CD14-positive monocyte (primary cell): Measurements from ENCODE around the gene IGF2BP2. TPM values are rescaled to one million over a fixed set of nuclear protein-coding genes. Genes with fewer than 3 reads are reported as not detected.

Experiments used
- DNase-seq, 3 donors: peaks; one replicate each; pipeline ENCODE4 v3.0.0-alpha.2; 2011 to 2022
- H2AFZ ChIP-seq: 2 replicates; pipeline ENCODE4 v1.6.0; 2012; ENCODE audit warnings: mild to moderate bottlenecking, low read depth, low read length, inconsistent platforms; ENCODE audit not compliant: insufficient read depth, poor library complexity, severe bottlenecking
- H3K27ac ChIP-seq, 2 donors: 1 replicate in 1 of 2; 2 replicates in 1 of 2; pipeline ENCODE4 v1.5.1; 2012 to 2013; ENCODE audit warnings: low read length in 2 of 2, control low read depth in 1 of 2, inconsistent platforms in 1 of 2, low read depth in 1 of 2, mild to moderate bottlenecking in 1 of 2
- H3K27me3 ChIP-seq, 2 donors: one replicate each; pipeline versions ENCODE4 v1.6.0 to v1.6.1; 2011 to 2013; ENCODE audit warnings: low read length in 2 of 2; ENCODE audit not compliant: control insufficient read depth in 2 of 2, insufficient read depth in 2 of 2
- H3K36me3 ChIP-seq, 2 donors: replicated peaks in 1 of 2; 1 replicate in 1 of 2; 2 replicates in 1 of 2; pipeline versions ENCODE4 v1.5.1 to v1.6.1; 2012 to 2013; ENCODE audit warnings: low read length in 2 of 2, control low read depth in 1 of 2, inconsistent platforms in 1 of 2, mild to moderate bottlenecking in 1 of 2; ENCODE audit not compliant: insufficient read depth in 2 of 2, control insufficient read depth in 1 of 2
- H3K4me1 ChIP-seq, 2 donors: 1 replicate in 1 of 2; 2 replicates in 1 of 2; pipeline versions ENCODE4 v1.5.1 to v1.6.1; 2012 to 2013; ENCODE audit warnings: low read length in 2 of 2, control low read depth in 1 of 2, inconsistent platforms in 1 of 2, mild to moderate bottlenecking in 1 of 2, moderate library complexity in 1 of 2; ENCODE audit not compliant: insufficient read depth in 2 of 2, control insufficient read depth in 1 of 2
- H3K4me2 ChIP-seq: replicated peaks from 2 replicates; pipeline ENCODE3; 2012; ENCODE audit warnings: low read length, moderate library complexity, mild to moderate bottlenecking; ENCODE audit not compliant: poor library complexity, severe bottlenecking; ENCODE audit errors: extremely low read depth
- H3K4me3 ChIP-seq, 3 experiments: fragments of 200-600 bp in 1 of 3; sonication (generic) in 1 of 3; replicated peaks in 1 of 3; 1 replicate in 2 of 3; 2 replicates in 1 of 3; pipeline ENCODE4 v1.5.1; 2011 to 2013; ENCODE audit warnings: low read length in 3 of 3, mild to moderate bottlenecking in 3 of 3, control low read depth in 2 of 3, low read depth in 2 of 3, inconsistent platforms in 1 of 3, moderate library complexity in 1 of 3
- H3K79me2 ChIP-seq: 2 replicates; pipeline ENCODE4 v1.6.0; 2012; ENCODE audit warnings: mild to moderate bottlenecking, control low read depth, inconsistent platforms, low read length, moderate library complexity; ENCODE audit not compliant: insufficient read depth
- H3K9ac ChIP-seq: 2 replicates; pipeline ENCODE4 v1.6.0; 2017; ENCODE audit warnings: low read length, mild to moderate bottlenecking; ENCODE audit not compliant: insufficient read depth, poor library complexity, severe bottlenecking
- H3K9me3 ChIP-seq, 2 donors: replicated peaks in 1 of 2; 1 replicate in 1 of 2; 2 replicates in 1 of 2; pipeline versions ENCODE4 v1.5.1 to v1.6.1; 2012 to 2013; ENCODE audit warnings: low read length in 2 of 2, control low read depth in 1 of 2; ENCODE audit not compliant: control insufficient read depth in 1 of 2, insufficient read depth in 1 of 2
- H4K20me1 ChIP-seq: 2 replicates; pipeline ENCODE4 v1.6.0; 2012; ENCODE audit warnings: mild to moderate bottlenecking, low read length, control low read depth, moderate library complexity; ENCODE audit not compliant: insufficient read depth
- H3K27ac Mint-ChIP-seq, 7 donors: one replicate each; pipeline ENCODE4 v1.8.0; 2020; ENCODE audit warnings: mild to moderate bottlenecking in 7 of 7, mixed read lengths in 7 of 7, moderate library complexity in 6 of 7, inconsistent platforms in 2 of 7
- H3K27me3 Mint-ChIP-seq, 3 donors: one replicate each; pipeline ENCODE4 v1.8.0; 2021 to 2022; ENCODE audit warnings: low read depth in 3 of 3, mild to moderate bottlenecking in 3 of 3, mixed read lengths in 3 of 3, moderate library complexity in 3 of 3, inconsistent platforms in 1 of 3
- H3K36me3 Mint-ChIP-seq, 2 donors: one replicate each; pipeline ENCODE4 v1.8.0; 2020; ENCODE audit warnings: mixed read lengths in 2 of 2, inconsistent platforms in 1 of 2, mild to moderate bottlenecking in 1 of 2
- H3K4me1 Mint-ChIP-seq: one replicate; pipeline ENCODE4 v1.8.0; 2020; ENCODE audit warnings: mild to moderate bottlenecking, mixed read lengths
- H3K4me3 Mint-ChIP-seq, 2 donors: one replicate each; pipeline ENCODE4 v1.8.0; 2020; ENCODE audit warnings: mild to moderate bottlenecking in 2 of 2, mixed read lengths in 2 of 2, moderate library complexity in 1 of 2
- H3K9me3 Mint-ChIP-seq, 7 donors: one replicate each; pipeline ENCODE4 v1.8.0; 2020 to 2022; ENCODE audit warnings: mixed read lengths in 7 of 7, mild to moderate bottlenecking in 6 of 7, moderate library complexity in 6 of 7, inconsistent platforms in 2 of 7
- CTCF ChIP-seq: fragments of 200-600 bp; IDR thresholded peaks from one replicate; pipeline ENCODE4 v1.8.0; 2022; ENCODE audit warnings: antibody characterized with exemption, mild to moderate bottlenecking
- WGBS: methylation state at CpG from one replicate; pipeline ENCODE4 v1.1.5; 2013; ENCODE audit warnings: missing lambda C conversion rate; ENCODE audit not compliant: insufficient coverage; 5-methylcytosine and 5-hydroxymethylcytosine counted together
- intact Hi-C, 2 donors: fragments of 100-400 bp; cut with micrococcal nuclease; formaldehyde crosslinking; loops; one replicate each; pipeline versions ENCODE4 v1.15.0 to v1.15.1; 2023
- polyA plus RNA-seq, 3 donors: library from polyadenylated mRNA; depleted of rRNA in 1 of 3; unstranded in 2 of 3; stranded (reverse) in 1 of 3; fragments of 300-500 nt in 2 of 3; fragments of >200 nt in 1 of 3; fragmentation: Illumina TruSeq in 2 of 3; gene quantifications; 1 replicate in 2 of 3; 2 replicates in 1 of 3; pipeline ENCODE4 v1.2.3, GENCODE V29; 2012 to 2021

Gene IGF2BP2
- polyA plus RNA-seq, 3 donors = 0.78 to 2.8 (median 1.00) TPM

- no peak overlapping the region for H3K4me3 Mint-ChIP-seq
- Histone ChIP-seq H3K27ac (no peak overlapping the region), H3K4me1 (no peaks in the 10 kb centered on the region), H3K27me3 (no peaks in the 10 kb centered on the region), H3K9me3 (no peaks in the 10 kb centered on the region), H2AFZ (no peak overlapping the region), H3K9ac (no peak overlapping the region), H3K79me2 (peaks cover 57% of the 10 kb centered on the region), H3K4me3 (no peak overlapping the region), H4K20me1 (no peaks in the 10 kb centered on the region), H3K36me3 (no peaks in the 10 kb centered on the region), H3K4me2 (no peak overlapping the region)
- peaks cover 0 to 1% of the 10 kb centered on the region in 2 donors for H3K36me3 Mint-ChIP-seq
- H3K9me3 Mint-ChIP-seq = no peaks in the 10 kb centered on the region
- H3K27me3 Mint-ChIP-seq = peaks cover 0 to 2% (median 0%) of the 10 kb centered on the region in 3 donors
- peaks cover 1% of the 10 kb centered on the region for H3K4me1 Mint-ChIP-seq
- no peak overlapping the region for H3K27ac Mint-ChIP-seq
- intact Hi-C loops = no loop called here
- no CpG with 5 or more reads among the region's 2 CpGs for WGBS
- TF ChIP-seq CTCF = no peak
- DNase-seq = no peak
These were observed 45.4 kb downstream of the IGF2BP2 start for GRCh38 chr3:185779461-185779860.

GRCh38 chr3:185778821-185779220 lies 46.0 kb downstream of the IGF2BP2 start:
- H3K27ac Mint-ChIP-seq = no peak overlapping the region
- no peaks in the 10 kb centered on the region for H3K9me3 Mint-ChIP-seq
- intact Hi-C loops = no loop called here
- H3K27me3 Mint-ChIP-seq = no peaks in the 10 kb centered on the region
- no CpG with 5 or more reads among the region's 1 CpG for WGBS
- no peak overlapping the region for H3K4me3 Mint-ChIP-seq
- Histone ChIP-seq H3K4me1 (no peaks in the 10 kb centered on the region), H3K36me3 (no peaks in the 10 kb centered on the region), H3K9me3 (no peaks in the 10 kb centered on the region), H3K79me2 (peaks cover 54% of the 10 kb centered on the region), H3K4me3 (no peak overlapping the region), H3K9ac (no peak overlapping the region), H3K27ac (no peak overlapping the region), H3K27me3 (no peaks in the 10 kb centered on the region), H4K20me1 (no peaks in the 10 kb centered on the region), H2AFZ (no peak overlapping the region), H3K4me2 (no peak overlapping the region)
- peaks cover 4% of the 10 kb centered on the region for H3K4me1 Mint-ChIP-seq
- no peak for TF ChIP-seq CTCF
- no peaks in the 10 kb centered on the region for H3K36me3 Mint-ChIP-seq
- DNase-seq = no peak
